RWPE2 (cell line): ENCODE data around the gene MLIP.

Experiments used
- ATAC-seq: fragments of 200-7000 bp; cut with Tn5 transposase; 3 replicates; pipeline ENCODE4 v1.9.1; 2021; ENCODE audit warnings: low read depth
- DNase-seq: peaks from one replicate; pipeline ENCODE4 v3.0.0-alpha.2; 2020; ENCODE audit warnings: low spot score
- H3K27ac ChIP-seq: fragments of 450-650 bp; 2 replicates; pipeline ENCODE4 v1.5.1; 2017; ENCODE audit warnings: mild to moderate bottlenecking; ENCODE audit not compliant: poor library complexity, severe bottlenecking
- H3K27me3 ChIP-seq: fragments of 250-450 bp; sonication (Bioruptor Pico); 2 replicates; pipeline ENCODE4 v1.5.1; 2021; ENCODE audit warnings: mild to moderate bottlenecking, moderate library complexity; ENCODE audit not compliant: insufficient read depth, poor library complexity, severe bottlenecking
- H3K36me3 ChIP-seq: fragments of 250-450 bp; sonication (Bioruptor Pico); 2 replicates; pipeline ENCODE4 v1.5.1; 2020; ENCODE audit warnings: low read depth, mild to moderate bottlenecking, moderate library complexity
- H3K4me1 ChIP-seq: fragments of 250-450 bp; sonication (Bioruptor Pico); 2 replicates; pipeline ENCODE4 v1.5.1; 2021; ENCODE audit warnings: mild to moderate bottlenecking, moderate library complexity; ENCODE audit not compliant: insufficient read depth, poor library complexity, severe bottlenecking
- H3K4me3 ChIP-seq: fragments of 250-450 bp; sonication (Bioruptor Pico); 2 replicates; pipeline ENCODE4 v1.5.1; 2021; ENCODE audit warnings: mild to moderate bottlenecking, moderate library complexity; ENCODE audit not compliant: severe bottlenecking
- H3K9me3 ChIP-seq: fragments of 250-450 bp; sonication (Bioruptor Pico); 2 replicates; pipeline ENCODE4 v1.5.1; 2021; ENCODE audit warnings: mild to moderate bottlenecking, moderate library complexity; ENCODE audit not compliant: severe bottlenecking
- CTCF ChIP-seq: fragments of 450-650 bp; IDR thresholded peaks from one replicate; pipeline ENCODE4 v1.5.1; 2017; ENCODE audit warnings: mild to moderate bottlenecking, moderate library complexity; ENCODE audit not compliant: poor library complexity, severe bottlenecking

Gene MLIP

GRCh38 chr6:54142889-54143519 is 31.8 kb downstream of the MLIP start:
- Histone ChIP-seq H3K4me1 (no peaks in the 10 kb centered on the region), H3K4me3 (no peak overlapping the region), H3K27me3 (no peaks in the 10 kb centered on the region), H3K27ac (no peak overlapping the region), H3K9me3 (no peaks in the 10 kb centered on the region), H3K36me3 (no peaks in the 10 kb centered on the region)
- no peak for TF ChIP-seq CTCF
- DNase-seq, result no peak
- ATAC-seq, result no peak

- no peaks in the 10 kb centered on the region for H3K4me1 ChIP-seq
- H3K27me3 ChIP-seq, result no peaks in the 10 kb centered on the region
- no peaks in the 10 kb centered on the region for H3K36me3 ChIP-seq
- H3K27ac ChIP-seq, result no peak overlapping the region
- DNase-seq (no peak), ATAC-seq (no peak)
- no peaks in the 10 kb centered on the region for H3K9me3 ChIP-seq
- TF ChIP-seq CTCF, result no peak
- H3K4me3 ChIP-seq, result no peak overlapping the region
Observed at GRCh38 chr6:54151861-54152260, 40.6 kb downstream of the MLIP start.

- Histone ChIP-seq H3K4me1 (no peaks in the 10 kb centered on the region), H3K36me3 (no peaks in the 10 kb centered on the region), H3K9me3 (no peaks in the 10 kb centered on the region), H3K27me3 (no peaks in the 10 kb centered on the region), H3K4me3 (no peak overlapping the region), H3K27ac (no peak overlapping the region)
- ATAC-seq (no peak), DNase-seq (no peak)
- TF ChIP-seq CTCF, result no peak
Observed at GRCh38 chr6:54156650-54157250, 45.5 kb downstream of the MLIP start.

GRCh38 chr6:54157405-54157804 is 46.2 kb downstream of the MLIP start:
- no peak for ATAC-seq

More at GRCh38 chr6:54157405-54157804, 46.2 kb downstream of the MLIP start:
- Histone ChIP-seq H3K27ac (no peak overlapping the region), H3K27me3 (no peaks in the 10 kb centered on the region), H3K9me3 (no peaks in the 10 kb centered on the region), H3K4me3 (no peak overlapping the region), H3K4me1 (no peaks in the 10 kb centered on the region), H3K36me3 (no peaks in the 10 kb centered on the region)
- TF ChIP-seq CTCF, result no peak
- no peak for DNase-seq
